Activated CD8-positive, alpha-beta memory T cell treated with anti-CD3 and anti-CD28 coated beads, Interleukin-2, amount 50 U/mL, for 24 hours (primary cell): ENCODE measurements around the gene ASGR1.

ENCODE experiments used
- DNase-seq: peaks from one replicate; pipeline ENCODE4 v3.0.0-alpha.2; 2020; ENCODE audit errors: extremely low read depth

The ASGR1 gene, protein sequence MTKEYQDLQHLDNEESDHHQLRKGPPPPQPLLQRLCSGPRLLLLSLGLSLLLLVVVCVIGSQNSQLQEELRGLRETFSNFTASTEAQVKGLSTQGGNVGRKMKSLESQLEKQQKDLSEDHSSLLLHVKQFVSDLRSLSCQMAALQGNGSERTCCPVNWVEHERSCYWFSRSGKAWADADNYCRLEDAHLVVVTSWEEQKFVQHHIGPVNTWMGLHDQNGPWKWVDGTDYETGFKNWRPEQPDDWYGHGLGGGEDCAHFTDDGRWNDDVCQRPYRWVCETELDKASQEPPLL

DNA sequence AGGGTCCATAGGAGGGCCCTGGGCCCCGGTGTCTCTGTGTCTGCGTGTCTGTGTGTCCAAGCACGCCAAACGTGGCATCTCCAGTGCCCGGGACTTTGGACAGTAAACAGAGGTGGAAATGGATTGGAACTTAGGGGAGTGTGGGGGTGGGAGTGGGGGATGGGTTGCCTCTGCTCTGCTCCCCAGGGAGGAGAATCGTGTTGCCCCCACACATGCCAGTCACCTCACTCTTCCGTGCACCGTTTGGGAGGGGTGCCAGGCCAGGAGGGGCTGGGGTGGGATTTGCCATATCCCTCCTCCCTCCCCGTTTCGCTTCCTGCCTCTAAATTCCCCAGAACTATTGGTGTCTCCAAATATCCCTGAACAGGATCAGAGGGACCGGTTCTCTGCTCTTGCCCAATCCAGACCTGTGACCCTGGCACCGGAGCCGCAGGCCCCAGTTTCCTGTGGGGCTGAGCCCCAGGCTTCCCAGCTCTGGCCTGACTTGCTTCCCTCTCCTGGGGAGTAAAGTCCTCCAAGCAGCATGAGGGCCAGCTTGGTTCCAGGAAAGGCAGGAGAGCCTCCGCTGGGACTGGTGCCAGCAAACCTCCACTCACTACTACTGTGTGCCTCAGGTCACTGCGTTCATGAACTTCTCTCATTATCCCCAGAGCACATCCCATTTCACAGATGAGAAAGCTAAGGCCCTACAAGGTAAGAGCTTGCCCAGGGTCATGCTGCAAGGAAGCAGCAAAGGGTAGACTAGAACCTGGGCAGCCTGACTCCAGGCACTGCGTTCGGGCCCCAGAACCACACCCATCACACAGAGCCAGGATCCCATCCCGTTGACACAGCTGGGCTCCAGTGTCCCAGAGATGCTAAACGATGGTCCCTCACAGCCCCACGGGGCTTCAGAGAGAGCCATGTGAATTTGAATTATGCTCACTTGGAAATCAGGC is at the start of gene ASGR1:
ASGR1 (minus strand) TSS at position 54 of the 938 bp plus-strand sequence. CDS start 807 bp downstream, outside the sequence.
- no peak for DNase-seq

DNA sequence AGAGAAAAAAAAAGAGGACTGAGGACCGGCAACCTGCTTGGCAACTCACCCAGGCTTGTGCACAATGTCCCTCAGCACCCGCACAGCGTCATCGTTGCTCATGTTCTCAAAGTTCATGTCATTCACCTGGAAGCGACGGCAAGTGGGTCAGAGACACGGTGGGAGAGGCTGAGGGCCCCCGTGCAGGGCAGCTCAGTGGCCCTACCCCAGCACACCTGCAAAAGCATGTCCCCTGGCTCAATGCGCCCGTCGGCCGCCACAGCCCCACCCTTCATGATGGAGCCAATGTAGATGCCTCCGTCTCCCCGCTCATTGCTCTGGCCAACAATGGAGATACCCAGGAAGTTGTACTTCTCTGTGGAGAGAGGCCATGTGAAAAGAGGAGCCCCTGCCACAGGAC is 49.8 kb upstream of the ASGR1 start:
- DNase-seq, result no peak

DNA sequence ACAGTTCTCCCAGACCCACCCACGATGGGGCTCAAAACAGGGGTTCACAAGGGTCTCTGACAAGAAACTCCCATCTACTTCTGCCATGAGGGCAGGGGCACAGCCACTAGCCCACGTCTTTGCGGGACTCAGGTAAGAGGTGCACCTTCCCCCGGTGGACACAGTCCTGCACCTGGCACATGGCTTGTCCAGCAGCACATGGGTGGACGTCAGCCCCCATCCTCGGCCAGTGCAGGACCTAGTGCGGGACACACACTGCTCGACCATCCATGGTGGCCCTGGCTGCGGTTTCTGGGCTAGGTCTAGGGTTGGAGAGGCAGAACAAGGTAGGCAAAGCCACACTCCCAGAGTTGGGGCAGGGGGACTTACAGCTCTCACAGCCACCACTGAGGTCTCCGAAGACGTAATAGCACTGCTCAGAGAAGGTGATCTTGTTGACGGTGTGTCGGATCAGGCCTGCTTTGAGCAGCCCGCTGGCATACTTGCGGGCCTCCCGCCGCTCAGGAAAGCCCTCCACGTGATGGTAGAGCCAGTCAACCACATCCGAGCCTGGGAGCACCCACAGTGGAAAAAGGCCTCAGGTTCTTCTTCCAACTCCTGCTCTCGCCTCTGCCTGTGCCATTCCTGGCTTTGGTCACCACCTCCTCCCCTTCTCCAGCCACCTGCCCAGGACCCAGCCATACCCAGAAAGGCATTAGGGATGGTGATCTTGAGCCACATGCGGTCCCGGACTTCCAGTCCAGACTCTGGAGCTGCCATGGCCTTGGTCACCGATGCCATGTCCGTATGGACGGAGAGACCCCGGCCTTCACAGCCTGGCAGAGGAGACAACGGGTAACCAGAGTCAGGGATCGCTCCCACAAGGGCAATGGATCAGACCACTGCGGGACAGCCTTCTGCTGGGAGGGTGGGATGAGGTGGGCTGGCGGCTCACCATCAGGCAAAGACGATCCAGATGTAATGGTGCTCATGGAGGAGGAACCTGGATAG is 47.8 kb upstream of the ASGR1 start:
- no peak for DNase-seq

DNA sequence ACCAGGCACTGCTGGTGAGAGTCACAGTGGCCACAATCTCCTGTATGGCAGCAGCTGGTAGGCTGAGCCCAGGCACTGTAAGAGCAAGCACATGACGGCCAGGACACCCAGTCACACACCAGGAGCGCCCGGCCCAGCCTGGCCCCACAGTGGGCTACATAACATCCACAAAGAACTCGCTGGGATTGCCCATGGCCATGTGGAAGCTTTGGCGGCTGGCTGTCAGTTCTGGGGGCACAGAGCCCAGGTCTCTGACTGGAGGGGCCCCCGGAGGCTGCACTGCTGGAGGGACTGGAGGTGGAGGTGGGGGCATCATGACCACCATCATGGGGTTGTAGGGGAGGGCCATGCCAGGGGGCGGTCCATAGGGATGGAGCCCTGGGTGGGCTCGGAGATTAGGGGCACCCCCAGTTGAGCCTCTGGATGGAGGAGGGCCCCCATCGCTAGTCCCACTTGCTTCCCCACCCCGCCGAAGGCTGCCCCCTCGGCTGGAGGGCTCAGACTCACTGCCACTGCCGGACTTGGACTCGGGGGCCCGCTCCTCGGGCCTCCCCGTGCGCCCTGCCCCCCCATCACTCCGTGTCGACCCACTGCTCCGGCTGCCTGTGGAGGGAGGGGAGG is 46.7 kb upstream of the ASGR1 start:
- no peak for DNase-seq

DNA sequence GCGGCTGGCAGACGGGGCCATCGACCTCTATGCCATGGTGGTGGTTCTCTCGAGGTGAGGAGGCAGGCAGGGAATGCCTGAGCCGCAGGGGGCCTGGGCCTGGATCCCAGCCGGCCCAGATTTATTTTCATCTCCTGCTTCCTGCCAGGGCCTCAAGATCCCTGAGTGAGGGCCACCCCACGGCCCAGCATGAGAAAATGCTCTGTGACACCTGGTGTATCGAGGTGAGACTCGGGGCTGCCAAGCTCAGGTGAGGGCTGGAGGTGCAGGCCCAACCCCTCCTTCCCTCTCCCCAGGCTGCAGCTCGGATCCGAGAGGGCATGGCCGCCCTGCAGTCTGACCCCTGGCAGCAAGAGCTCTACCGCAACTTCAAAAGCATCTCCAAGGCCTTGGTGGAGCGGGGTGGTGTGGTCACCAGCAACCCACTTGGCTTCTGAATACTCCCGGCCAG is 45.5 kb upstream of the ASGR1 start:
- no peak for DNase-seq

DNA sequence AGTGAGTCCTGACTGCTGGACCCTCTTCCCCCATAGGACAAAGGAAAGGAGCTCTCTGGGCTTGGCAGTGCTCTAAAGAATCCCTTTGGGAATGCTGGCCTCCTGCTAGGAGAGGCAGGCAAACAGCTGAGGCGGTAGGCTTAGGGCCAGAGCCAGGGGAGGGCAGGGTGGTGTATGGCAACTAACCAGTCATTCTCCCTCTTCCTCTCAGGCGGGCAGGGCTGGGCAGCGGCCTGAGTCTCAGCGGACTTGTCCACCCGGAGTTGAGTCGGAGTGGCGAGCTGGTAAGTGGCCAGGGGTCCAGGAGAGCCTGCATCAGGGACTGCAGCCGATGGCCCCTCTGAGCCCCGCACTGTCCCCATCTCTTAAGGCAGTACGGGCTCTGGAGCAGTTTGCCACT is 44.9 kb upstream of the ASGR1 start:
- no peak for DNase-seq

DNA sequence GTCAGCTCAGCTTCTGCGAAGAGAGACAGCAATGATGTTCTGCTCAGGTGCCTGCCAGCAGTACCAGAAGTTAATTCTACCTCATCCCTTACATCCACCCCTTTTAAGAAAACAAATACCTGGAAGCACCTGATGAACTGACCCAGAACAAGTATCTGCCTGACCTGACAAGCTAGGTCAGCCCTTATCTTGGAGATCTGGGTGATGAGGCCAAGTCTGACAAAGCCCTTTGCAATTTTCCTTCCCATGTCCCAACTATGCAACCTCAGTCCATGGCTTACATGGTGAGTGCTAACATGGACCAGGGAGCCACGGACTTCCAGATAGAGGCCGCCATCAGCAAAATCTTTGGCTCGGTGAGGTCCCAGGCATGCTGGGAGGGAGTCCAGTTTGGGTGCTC is 44.2 kb upstream of the ASGR1 start:
- no peak for DNase-seq

DNA sequence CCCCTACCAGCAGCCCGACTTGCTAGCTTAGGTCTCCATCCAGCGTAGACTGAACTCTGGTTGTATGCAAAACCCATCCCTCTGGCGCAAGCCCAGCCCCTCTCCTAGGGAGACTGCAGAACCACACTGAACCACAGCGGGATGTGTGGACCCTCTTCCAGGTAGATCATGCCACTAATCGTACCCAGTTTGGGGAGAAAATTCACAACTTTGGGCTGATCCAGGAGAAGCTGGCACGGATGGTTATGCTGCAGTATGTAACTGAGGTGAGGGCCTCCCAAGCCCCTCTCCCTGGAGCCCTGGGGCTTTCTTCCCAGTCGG is 43.8 kb upstream of the ASGR1 start:
- DNase-seq, result no peak

DNA sequence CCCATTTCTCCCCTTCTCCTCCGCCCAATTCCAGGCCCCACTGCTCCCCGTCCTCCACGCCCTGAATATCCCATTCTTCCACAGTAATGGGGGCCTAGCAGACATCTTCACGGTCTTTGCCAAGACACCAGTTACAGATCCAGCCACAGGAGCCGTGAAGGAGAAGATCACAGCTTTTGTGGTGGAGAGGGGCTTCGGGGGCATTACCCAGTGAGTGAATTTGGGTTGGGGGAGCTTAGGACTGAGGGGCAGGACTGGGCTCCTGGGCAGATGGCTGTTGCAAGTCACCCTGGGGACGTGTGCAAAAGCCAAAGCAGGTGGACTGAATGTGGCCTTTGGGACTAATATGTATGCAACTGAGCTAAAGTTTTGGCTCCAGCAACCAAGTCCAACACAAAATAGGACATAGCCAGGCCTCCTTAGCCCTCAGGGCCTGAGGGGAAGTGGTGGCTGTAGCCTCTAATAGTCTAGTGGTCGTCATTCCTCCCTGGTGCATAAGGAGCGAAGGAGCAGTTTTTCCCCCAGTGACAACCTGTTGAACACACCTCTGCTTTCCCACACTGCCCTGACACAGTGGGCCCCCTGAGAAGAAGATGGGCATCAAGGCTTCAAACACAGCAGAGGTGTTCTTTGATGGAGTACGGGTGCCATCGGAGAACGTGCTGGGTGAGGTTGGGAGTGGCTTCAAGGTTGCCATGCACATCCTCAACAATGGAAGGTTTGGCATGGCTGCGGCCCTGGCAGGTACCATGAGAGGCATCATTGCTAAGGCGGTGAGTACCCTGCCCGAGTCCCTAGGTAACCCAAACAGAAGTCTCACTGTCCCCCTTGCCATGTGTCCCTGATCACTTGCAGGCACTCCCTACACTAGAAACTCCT is 43.2 kb upstream of the ASGR1 start:
- no peak for DNase-seq

DNA sequence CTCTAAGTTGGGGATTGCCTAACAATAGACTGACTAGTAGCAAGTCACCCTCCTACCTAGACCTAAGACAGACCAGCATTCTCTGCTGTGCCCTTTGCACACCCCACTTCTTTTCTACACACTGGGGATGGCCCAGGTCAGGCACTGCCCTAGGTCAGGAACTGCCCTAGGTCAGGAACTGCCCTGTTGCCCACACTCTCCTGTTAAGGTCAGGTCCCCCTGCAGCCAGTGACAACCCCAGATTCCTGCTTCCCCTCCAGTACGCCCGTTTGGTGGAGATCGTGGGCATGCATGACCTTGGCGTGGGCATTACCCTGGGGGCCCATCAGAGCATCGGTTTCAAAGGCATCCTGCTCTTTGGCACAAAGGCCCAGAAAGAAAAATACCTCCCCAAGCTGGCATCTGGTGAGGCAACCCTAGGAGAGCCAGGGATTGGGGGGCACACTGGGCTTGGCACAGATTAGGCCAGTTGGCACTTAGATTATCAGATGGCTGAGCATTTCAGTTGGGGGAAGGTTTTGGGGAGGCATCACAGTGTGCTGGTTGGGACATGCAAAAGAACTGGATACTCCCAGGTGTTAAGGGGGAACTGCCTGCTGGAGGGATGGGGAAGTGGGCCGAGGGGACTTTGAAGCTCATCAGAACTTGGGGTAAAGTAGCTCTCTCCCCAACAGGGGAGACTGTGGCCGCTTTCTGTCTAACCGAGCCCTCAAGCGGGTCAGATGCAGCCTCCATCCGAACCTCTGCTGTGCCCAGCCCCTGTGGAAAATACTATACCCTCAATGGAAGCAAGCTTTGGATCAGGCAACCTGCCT is 42.3 kb upstream of the ASGR1 start:
- no peak for DNase-seq

DNA sequence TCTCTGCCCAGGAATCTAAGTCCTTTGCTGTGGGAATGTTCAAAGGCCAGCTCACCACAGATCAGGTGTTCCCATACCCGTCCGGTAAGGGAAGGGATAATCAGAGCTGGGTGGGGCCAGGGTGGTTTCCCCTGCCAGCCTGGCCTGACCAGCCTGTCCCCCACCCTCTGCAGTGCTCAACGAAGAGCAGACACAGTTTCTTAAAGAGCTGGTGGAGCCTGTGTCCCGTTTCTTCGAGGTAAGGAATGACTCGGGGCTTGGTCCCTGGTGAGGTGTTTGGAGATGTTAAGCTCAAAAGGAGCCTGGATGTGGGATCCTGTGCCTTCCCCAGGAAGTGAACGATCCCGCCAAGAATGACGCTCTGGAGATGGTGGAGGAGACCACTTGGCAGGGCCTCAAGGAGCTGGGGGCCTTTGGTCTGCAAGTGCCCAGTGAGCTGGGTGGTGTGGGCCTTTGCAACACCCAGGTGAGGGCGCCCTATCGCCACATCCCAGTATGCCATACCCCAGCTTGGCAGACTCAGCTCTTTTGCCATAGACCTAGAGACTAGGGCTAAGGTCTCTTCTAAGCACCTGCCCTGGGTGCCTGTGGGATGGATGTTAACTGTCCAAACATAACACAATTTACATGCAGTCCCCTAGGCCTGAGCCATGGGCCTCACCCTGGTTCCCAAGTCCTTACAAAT is 41.6 kb upstream of the ASGR1 start:
- DNase-seq, result no peak

DNA sequence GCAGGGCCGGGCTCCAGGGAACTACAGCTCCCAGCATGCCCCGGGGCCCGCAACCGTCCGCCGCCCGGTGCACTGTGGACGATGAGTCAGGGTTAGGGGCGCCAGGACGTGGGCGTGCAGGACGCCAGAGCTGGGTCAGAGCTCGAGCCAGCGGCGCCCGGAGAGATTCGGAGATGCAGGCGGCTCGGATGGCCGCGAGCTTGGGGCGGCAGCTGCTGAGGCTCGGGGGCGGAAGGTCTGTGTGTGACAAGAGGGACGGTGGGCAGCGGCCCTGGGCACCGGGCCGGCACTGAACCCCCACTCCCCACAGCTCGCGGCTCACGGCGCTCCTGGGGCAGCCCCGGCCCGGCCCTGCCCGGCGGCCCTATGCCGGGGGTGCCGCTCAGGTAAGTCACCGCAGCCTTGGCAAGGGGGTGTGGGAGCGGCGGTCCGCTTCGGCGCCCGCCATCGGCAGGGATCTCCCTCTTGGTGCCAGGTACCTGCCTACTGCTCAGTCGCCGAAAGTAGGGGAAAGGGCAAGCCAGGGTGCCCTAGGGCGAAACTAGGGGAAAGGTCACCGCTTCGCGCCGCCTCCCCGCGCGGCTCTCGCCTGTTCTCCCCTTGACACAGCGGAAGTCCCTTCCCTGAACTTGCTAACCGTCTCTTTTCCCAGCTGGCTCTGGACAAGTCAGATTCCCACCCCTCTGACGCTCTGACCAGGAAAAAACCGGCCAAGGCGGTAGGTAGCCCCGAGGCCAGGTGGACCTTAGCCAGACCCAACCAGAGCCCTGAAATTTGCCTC is 40.8 kb upstream of the ASGR1 start, which contains the start of the genes ACADVL and DLG4:
ACADVL (plus strand) TSS at position 127 of the 781 bp plus-strand sequence; CDS start at position 174, 47 bp downstream.
DLG4 (minus strand) TSS at position 25 of the 781 bp plus-strand sequence.
- no peak for DNase-seq

DNA sequence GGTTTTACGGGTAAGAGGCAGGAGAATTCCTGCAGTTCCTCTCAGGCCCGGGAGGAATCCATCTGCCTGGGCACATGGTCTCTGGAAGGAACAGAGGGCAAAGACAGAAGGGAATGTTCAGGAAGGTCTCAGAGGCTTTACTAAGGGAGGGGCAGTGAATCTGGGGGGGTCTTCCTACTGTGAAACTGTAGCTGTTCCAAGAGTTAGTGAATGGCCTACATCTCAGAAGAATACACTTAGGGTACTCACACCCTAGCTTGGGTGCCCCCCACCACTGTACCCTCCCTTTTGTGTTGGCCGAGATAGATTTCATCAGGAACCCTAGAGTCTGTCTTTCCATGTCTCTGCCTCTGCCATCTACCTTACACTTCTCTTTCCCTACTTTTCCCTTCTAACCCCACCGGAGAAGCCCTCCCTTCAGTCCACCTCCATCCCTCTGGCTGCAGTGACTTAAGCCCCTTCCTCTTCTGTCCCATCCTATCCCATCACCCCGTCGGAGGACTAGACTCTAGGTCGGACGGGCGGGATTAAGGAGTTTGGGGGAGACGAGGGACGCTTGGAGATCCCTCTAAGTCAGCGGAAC is 40.1 kb upstream of the ASGR1 start:
- DNase-seq, result no peak

DNA sequence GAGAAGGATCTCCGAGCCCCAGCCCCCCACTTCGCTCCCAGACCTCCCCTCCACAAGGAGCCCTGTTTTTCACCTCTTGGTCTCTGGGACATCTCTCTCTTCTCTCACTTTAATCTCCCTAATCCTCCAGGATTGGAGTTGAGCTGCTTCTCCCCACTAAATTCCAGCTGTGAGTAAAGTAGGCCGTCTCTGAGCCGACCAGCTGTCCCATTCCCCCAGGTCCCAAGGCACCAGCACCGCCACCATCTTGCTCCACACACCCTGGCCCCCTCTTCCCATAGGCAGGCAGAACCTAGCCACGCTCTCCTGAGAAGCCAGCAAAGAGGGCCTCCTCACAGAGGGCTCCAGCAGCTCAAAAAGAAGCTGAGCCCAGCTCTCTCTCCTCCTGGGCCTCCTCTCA is 39.6 kb upstream of the ASGR1 start:
- no peak for DNase-seq

DNA sequence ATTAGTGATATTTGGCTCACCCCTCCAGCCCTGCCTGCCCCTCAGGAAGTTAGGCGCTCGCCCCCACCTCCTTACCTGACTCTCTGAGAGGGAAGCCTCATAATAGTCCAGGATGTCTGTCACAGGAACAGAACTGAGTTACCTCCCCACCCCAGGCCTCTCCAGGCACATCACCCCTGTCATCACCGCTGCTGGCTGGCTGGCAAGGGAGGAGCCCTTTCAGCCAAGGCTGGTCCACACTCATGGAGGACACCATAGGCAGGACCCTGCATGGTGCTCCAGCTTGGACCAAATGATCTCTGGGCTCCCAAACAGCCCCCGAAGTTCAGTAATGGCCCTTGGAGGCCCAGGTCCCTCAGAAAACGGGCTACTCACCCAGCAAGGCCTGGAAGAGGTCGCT is 39.0 kb upstream of the ASGR1 start:
- no peak for DNase-seq

DNA sequence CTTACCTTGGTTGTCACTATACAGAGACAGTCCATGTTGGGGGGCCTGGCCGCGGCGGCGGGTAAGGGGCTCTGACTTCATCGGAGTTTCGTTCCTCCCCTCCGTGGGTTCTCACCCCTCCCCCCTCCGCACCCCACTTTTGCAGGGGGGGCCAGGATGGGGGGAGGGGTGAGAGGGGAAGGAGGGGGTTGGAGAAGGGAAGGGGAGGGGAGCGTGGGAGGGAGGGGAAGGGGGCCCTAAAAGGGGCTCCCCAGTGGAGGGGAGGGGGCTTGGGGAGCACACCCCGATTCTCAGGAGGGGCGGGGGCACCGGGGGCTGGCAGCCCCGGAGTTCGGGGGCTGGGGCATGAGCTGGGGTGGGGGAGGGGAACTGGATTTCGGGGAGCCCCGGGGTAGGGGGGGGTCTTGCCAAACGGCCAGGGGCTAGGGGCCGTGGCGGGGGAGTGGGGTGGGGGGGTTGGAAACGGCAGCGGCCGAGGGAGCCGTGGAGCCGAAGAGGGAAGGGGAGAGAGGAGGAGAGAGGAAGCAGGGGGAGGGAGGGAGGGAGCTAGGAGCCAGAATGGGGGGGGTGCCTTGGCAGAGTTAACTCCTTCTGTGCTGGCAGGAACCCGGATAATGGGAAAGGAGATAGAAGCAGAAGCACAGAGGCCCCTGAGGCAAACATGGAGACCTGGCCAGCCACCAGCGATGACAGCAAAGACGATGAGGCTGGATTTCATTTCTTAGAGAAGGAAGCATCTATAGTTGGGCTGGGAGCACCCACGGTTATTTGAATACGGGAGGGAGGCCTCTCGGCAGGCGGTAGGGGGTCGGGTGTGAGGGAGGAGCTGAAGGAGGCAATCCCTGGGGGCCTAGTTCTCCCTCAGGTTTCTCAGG is 38.2 kb upstream of the ASGR1 start:
- no peak for DNase-seq
